ENCODE data around the gene QRFP.

DNA sequence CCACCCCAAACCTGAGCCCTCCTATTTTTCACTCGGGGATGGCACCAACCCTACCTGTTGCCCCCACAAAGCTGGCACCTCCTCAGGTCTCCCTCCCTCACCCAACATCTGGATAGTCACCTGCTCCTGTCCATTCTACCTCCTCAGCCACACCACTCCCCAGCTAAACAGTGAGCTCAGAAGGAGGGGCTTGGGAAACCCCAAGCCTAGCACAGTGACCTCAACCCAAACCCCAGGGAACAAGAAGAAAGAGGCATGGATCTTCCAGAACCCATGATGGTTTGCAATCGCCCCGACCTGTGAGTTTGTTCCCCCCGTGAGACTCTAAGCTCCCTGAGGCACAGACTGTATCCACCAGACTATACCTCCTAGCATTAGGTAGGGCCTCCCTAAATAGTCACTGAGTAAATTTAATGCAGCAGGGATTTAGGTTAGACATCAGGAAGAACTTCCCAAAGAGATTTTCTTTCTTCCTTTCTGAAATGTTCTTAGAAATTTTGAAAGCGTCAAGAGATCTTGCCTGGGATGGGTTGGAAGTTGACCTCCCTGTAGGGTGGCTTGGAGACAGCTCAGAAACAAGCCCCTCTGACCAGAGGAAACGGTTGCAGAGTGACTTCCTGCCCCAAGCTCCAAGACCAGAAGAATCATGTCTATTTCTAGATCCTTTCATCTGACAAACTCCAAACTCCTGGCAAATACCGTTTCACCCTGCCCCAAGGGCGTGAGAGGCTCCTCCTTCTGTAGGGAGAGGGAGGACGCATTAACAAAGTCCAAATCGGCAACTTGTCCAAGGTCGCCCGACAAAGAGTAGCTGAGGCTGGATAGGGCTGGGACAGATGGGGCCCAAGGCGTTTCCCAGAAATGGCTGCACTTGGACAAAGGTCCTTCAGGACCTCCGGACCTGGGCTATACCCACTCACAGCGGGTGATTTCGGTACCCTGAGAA is 38.4 kb upstream of the QRFP start:
- no peak for TF ChIP-seq POLR2A (IDR thresholded peaks at IDR 0.05)
- TF ChIP-seq, protein P1, sequence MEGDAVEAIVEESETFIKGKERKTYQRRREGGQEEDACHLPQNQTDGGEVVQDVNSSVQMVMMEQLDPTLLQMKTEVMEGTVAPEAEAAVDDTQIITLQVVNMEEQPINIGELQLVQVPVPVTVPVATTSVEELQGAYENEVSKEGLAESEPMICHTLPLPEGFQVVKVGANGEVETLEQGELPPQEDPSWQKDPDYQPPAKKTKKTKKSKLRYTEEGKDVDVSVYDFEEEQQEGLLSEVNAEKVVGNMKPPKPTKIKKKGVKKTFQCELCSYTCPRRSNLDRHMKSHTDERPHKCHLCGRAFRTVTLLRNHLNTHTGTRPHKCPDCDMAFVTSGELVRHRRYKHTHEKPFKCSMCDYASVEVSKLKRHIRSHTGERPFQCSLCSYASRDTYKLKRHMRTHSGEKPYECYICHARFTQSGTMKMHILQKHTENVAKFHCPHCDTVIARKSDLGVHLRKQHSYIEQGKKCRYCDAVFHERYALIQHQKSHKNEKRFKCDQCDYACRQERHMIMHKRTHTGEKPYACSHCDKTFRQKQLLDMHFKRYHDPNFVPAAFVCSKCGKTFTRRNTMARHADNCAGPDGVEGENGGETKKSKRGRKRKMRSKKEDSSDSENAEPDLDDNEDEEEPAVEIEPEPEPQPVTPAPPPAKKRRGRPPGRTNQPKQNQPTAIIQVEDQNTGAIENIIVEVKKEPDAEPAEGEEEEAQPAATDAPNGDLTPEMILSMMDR (IDR thresholded peaks at IDR 0.05 in 4 of 5, conservative IDR thresholded peaks at IDR 0.05 in 1 of 5), result no peak

Measured in gastrocnemius medialis (tissue), 4 donors.